HEK293 (cell line): ENCODE results near the gene CDCA4.
A peak's percentile ranks its signal among the peaks of the same experiment; 100 is the strongest.

Experiments used
- CTCF ChIP-seq: fragments of 450-650 bp; formaldehyde crosslinking; IDR thresholded peaks from 2 replicates; pipeline ENCODE4 v1.5.1; 2016; ENCODE audit warnings: missing biosample characterization, missing genetic modification characterization
- GFI1B ChIP-seq: fragments of 450-650 bp; formaldehyde crosslinking; IDR thresholded peaks from 2 replicates; pipeline ENCODE4 v1.5.1; 2016; ENCODE audit warnings: missing biosample characterization, missing genetic modification characterization
- KLF10 ChIP-seq: fragments of 450-650 bp; IDR thresholded peaks from 2 replicates; pipeline ENCODE4 v1.5.1; 2018; ENCODE audit warnings: missing biosample characterization, mild to moderate bottlenecking, missing genetic modification characterization
- REPIN1 ChIP-seq: fragments of 450-650 bp; formaldehyde crosslinking; IDR thresholded peaks from 2 replicates; pipeline ENCODE4 v1.5.1; 2017; ENCODE audit warnings: missing biosample characterization, missing genetic modification characterization, low read depth
- SALL2 ChIP-seq: fragments of 450-650 bp; formaldehyde crosslinking; IDR thresholded peaks from 2 replicates; pipeline ENCODE4 v1.5.0; 2017; ENCODE audit warnings: missing biosample characterization, mild to moderate bottlenecking, missing genetic modification characterization, borderline replicate concordance
- SETDB1 ChIP-seq: IDR thresholded peaks from one replicate; pipeline ENCODE4 v1.6.1; 2017; ENCODE audit warnings: mild to moderate bottlenecking, low read length, moderate library complexity, mixed read lengths; ENCODE audit not compliant: insufficient read length
- TSHZ1 ChIP-seq: fragments of 450-650 bp; formaldehyde crosslinking; IDR thresholded peaks from 2 replicates; pipeline ENCODE4 v1.5.1; 2016; ENCODE audit warnings: missing biosample characterization, missing genetic modification characterization, borderline replicate concordance
- ZNF24 ChIP-seq: fragments of 450-650 bp; formaldehyde crosslinking; IDR thresholded peaks from 2 replicates; pipeline ENCODE4 v1.5.1; 2016; ENCODE audit warnings: missing biosample characterization, missing genetic modification characterization
- ZNF266 ChIP-seq: fragments of 450-650 bp; formaldehyde crosslinking; IDR thresholded peaks from 2 replicates; pipeline ENCODE4 v1.5.1; 2016; ENCODE audit warnings: missing biosample characterization, missing genetic modification characterization, low read depth
- ZNF311 ChIP-seq: fragments of 450-650 bp; formaldehyde crosslinking; IDR thresholded peaks from 2 replicates; pipeline ENCODE4 v1.5.1; 2017; ENCODE audit warnings: missing biosample characterization, missing genetic modification characterization, borderline replicate concordance
- ZNF629 ChIP-seq: fragments of 450-650 bp; formaldehyde crosslinking; IDR thresholded peaks from 2 replicates; pipeline ENCODE4 v1.5.1; 2017; ENCODE audit warnings: missing biosample characterization, missing genetic modification characterization
- TF ChIP-seq, protein P1 (sequence below): fragments of 450-650 bp; formaldehyde crosslinking; IDR thresholded peaks from 2 replicates; pipeline ENCODE4 v1.5.1; 2016; ENCODE audit warnings: missing biosample characterization, missing genetic modification characterization
- TF ChIP-seq, protein P2 (sequence below): fragments of 450-650 bp; formaldehyde crosslinking; IDR thresholded peaks from 2 replicates; pipeline ENCODE4 v1.5.1; 2016; ENCODE audit warnings: missing biosample characterization, missing genetic modification characterization

GRCh38 chr14:104977681-104978653 lies 42.9 kb downstream of the CDCA4 start, which contains the start of gene AHNAK2:
- no peak for TF ChIP-seq CTCF (tag by site-specific recombination)
- TF ChIP-seq, protein P1, sequence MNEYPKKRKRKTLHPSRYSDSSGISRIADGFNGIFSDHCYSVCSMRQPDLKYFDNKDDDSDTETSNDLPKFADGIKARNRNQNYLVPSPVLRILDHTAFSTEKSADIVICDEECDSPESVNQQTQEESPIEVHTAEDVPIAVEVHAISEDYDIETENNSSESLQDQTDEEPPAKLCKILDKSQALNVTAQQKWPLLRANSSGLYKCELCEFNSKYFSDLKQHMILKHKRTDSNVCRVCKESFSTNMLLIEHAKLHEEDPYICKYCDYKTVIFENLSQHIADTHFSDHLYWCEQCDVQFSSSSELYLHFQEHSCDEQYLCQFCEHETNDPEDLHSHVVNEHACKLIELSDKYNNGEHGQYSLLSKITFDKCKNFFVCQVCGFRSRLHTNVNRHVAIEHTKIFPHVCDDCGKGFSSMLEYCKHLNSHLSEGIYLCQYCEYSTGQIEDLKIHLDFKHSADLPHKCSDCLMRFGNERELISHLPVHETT = no peak
- TF ChIP-seq ZNF24 (tag by site-specific recombination) = no peak
- TF ChIP-seq SETDB1 = no peak
- no peak for TF ChIP-seq ZNF629 (tag by site-specific recombination)
- no peak for TF ChIP-seq ZNF311
- no peak for TF ChIP-seq GFI1B (tag by site-specific recombination)
- TF ChIP-seq ZNF266 (tag by site-specific recombination) = no peak
- no peak for TF ChIP-seq TSHZ1 (tag by site-specific recombination)
- TF ChIP-seq REPIN1 (tag by site-specific recombination) = no peak
- no peak for TF ChIP-seq SALL2
- 0 out of 2 replicates have a peak, but pooled peaks have one; percentile 28 for TF ChIP-seq KLF10
- TF ChIP-seq, protein P2, sequence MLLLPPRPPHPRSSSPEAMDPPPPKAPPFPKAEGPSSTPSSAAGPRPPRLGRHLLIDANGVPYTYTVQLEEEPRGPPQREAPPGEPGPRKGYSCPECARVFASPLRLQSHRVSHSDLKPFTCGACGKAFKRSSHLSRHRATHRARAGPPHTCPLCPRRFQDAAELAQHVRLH (tag by site-specific recombination) = no peak
